Measurements from ENCODE around the gene MAGI1. TPM values are rescaled to one million over a fixed set of nuclear protein-coding genes. Genes with fewer than 3 reads are reported as not detected.

The MAGI1 gene
- total RNA-seq, 2 experiments from 2014 or later: 0.47 to 0.51 TPM

- Mint-ChIP-seq H3K9me3 (no peaks in the 10 kb centered on the region), H3K36me3 (ENCODE audit: low read depth) (no peaks in the 10 kb centered on the region), H3K27me3 (peaks cover 2% of the 10 kb centered on the region), H3K27ac (no peak overlapping the region), H3K4me1 (ENCODE audit: low read depth) (no peaks in the 10 kb centered on the region), H3K4me3 (no peak overlapping the region)
- intact Hi-C loops (cut with micrococcal nuclease): no loop called here
- ChIA-PET POLR2A (no interaction called here), CTCF (no interaction called here)
- ATAC-seq (no peak), DNase-seq (no peak)
- TF ChIP-seq, protein P1, sequence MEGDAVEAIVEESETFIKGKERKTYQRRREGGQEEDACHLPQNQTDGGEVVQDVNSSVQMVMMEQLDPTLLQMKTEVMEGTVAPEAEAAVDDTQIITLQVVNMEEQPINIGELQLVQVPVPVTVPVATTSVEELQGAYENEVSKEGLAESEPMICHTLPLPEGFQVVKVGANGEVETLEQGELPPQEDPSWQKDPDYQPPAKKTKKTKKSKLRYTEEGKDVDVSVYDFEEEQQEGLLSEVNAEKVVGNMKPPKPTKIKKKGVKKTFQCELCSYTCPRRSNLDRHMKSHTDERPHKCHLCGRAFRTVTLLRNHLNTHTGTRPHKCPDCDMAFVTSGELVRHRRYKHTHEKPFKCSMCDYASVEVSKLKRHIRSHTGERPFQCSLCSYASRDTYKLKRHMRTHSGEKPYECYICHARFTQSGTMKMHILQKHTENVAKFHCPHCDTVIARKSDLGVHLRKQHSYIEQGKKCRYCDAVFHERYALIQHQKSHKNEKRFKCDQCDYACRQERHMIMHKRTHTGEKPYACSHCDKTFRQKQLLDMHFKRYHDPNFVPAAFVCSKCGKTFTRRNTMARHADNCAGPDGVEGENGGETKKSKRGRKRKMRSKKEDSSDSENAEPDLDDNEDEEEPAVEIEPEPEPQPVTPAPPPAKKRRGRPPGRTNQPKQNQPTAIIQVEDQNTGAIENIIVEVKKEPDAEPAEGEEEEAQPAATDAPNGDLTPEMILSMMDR (IDR thresholded peaks at IDR 0.05): no peak
Measured at GRCh38 chr3:66077973-66078372, 39.3 kb upstream of the MAGI1 start.

GRCh38 chr3:66076861-66077470 lies 38.2 kb upstream of the MAGI1 start:
- Mint-ChIP-seq H3K4me3 (no peak overlapping the region), H3K27ac (no peak overlapping the region), H3K9me3 (no peaks in the 10 kb centered on the region), H3K36me3 (ENCODE audit: low read depth) (no peaks in the 10 kb centered on the region), H3K4me1 (ENCODE audit: low read depth) (no peaks in the 10 kb centered on the region), H3K27me3 (peaks cover 2% of the 10 kb centered on the region)
- CTCF ChIA-PET: no interaction called here
- POLR2A ChIA-PET: interaction anchor here (0.8 kb wide), 1 partner anchor 23 kb away, joined by 3 read pairs; no protein-coding TSS in a partner anchor
- DNase-seq (no peak), ATAC-seq (no peak)
- TF ChIP-seq, protein P1 (IDR thresholded peaks at IDR 0.05): no peak
- intact Hi-C loops (cut with micrococcal nuclease): no loop called here

- POLR2A ChIA-PET: no interaction called here
- Mint-ChIP-seq H3K27me3 (peaks cover 2% of the 10 kb centered on the region), H3K27ac (no peak overlapping the region), H3K4me1 (ENCODE audit: low read depth) (no peaks in the 10 kb centered on the region), H3K9me3 (no peaks in the 10 kb centered on the region), H3K36me3 (ENCODE audit: low read depth) (no peaks in the 10 kb centered on the region), H3K4me3 (no peak overlapping the region)
- ATAC-seq (no peak), DNase-seq (no peak)
- intact Hi-C loops (cut with micrococcal nuclease): no loop called here
- CTCF ChIA-PET: no interaction called here
- TF ChIP-seq, protein P1 (IDR thresholded peaks at IDR 0.05): no peak
Measured at GRCh38 chr3:66075281-66075680, 36.6 kb upstream of the MAGI1 start.

DNA sequence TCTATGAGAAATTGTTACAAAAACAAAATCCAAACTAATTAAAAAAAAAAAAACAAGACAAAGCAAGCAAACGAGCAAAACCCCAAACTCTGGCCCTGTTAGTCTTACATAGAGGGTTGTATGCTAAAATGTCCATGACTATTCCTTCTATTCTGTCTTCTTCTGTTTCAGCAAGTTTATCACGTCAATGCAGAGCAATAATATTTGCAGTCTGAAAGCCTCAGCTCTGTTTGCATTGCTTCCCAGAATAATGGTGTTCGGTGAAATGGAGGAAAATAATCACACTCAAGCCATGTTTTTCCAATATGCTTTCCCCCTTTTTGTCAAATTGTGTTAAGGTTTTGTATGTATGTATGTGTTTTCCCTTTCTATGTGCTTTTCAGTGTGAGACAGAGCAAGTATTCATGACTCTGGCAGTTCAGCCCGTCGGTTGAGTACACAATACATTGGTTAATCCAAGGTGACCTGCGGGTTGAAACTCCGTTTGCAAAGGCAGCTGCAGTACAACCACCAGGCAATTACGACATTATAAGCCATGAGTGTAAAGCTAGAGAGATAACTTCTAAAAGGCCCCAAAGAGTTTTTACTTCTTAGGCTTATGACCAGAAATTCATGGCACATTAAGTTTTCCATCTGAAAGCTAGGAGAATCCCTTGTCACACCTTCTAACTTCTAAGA lies 34.9 kb upstream of the MAGI1 start:
- no peak for DNase-seq
- Mint-ChIP-seq H3K9me3 (peaks cover 3% of the 10 kb centered on the region), H3K4me1 (ENCODE audit: low read depth) (no peaks in the 10 kb centered on the region), H3K27me3 (peaks cover 2% of the 10 kb centered on the region), H3K36me3 (ENCODE audit: low read depth) (peaks cover 2% of the 10 kb centered on the region), H3K4me3 (no peak overlapping the region), H3K27ac (no peak overlapping the region)
- no peak for ATAC-seq
- ChIA-PET CTCF (no interaction called here), POLR2A (no interaction called here)
- TF ChIP-seq, protein P1 (IDR thresholded peaks at IDR 0.05): no peak
- intact Hi-C loops (cut with micrococcal nuclease): no loop called here

GRCh38 chr3:66068255-66068654 lies 29.5 kb upstream of the MAGI1 start:
- H3K4me1 Mint-ChIP-seq (ENCODE audit: low read depth): no peaks in the 10 kb centered on the region
- peaks cover 3% of the 10 kb centered on the region for H3K9me3 Mint-ChIP-seq
- ChIA-PET POLR2A (no interaction called here), CTCF (no interaction called here)
- peaks cover under 1% of the 10 kb centered on the region for H3K27me3 Mint-ChIP-seq
- H3K27ac Mint-ChIP-seq: no peak overlapping the region
- H3K4me3 Mint-ChIP-seq: no peak overlapping the region
- intact Hi-C loops (cut with micrococcal nuclease): no loop called here
- DNase-seq: no peak
- TF ChIP-seq, protein P1 (IDR thresholded peaks at IDR 0.05): no peak
- peaks cover 2% of the 10 kb centered on the region for H3K36me3 Mint-ChIP-seq (ENCODE audit: low read depth)
- ATAC-seq: no peak
